GM12891 (cell line): Measurements from ENCODE around the gene DVL1.
"Not testable (repeated sequence)": the region's sequence is repeated elsewhere in the genome, so short reads cannot be mapped to it uniquely, and the experiment has no call there.

Experiments
- POLR2AphosphoS5 ChIP-seq: IDR thresholded peaks from 2 replicates; pipeline ENCODE4 v1.6.1; 2011; ENCODE audit warnings: low read depth, low read length, control low read depth
- SPI1 ChIP-seq: IDR thresholded peaks from 2 replicates; pipeline ENCODE4 v1.6.1; 2011; ENCODE audit warnings: low read depth, low read length, control low read depth
- TAF1 ChIP-seq: IDR thresholded peaks from 2 replicates; pipeline ENCODE4 v1.6.1; 2011; ENCODE audit warnings: low read depth, low read length, control low read depth

- not testable (repeated sequence) for TF ChIP-seq POLR2AphosphoS5, SPI1, TAF1
Observed at GRCh38 chr1:1370094-1370493, 20.9 kb upstream of the DVL1 start.
